HG03442 (cell line): ENCODE results near the gene TMEM140.
A peak's percentile ranks its signal among the peaks of the same experiment; 100 is the strongest.

Experiments used
- ATAC-seq: cut with Tn5 transposase; IDR thresholded peaks from one replicate; pipeline ENCODE4 v1.9.1; 2021; ENCODE audit warnings: mild to moderate bottlenecking, moderate library complexity; ENCODE audit not compliant: unreplicated experiment

Gene TMEM140

GRCh38 chr7:135158141-135158655 lies 10.3 kb downstream of the TMEM140 start:
- ATAC-seq: no peak

GRCh38 chr7:135158874-135159273 lies 11.0 kb downstream of the TMEM140 start:
- ATAC-seq: no peak

DNA sequence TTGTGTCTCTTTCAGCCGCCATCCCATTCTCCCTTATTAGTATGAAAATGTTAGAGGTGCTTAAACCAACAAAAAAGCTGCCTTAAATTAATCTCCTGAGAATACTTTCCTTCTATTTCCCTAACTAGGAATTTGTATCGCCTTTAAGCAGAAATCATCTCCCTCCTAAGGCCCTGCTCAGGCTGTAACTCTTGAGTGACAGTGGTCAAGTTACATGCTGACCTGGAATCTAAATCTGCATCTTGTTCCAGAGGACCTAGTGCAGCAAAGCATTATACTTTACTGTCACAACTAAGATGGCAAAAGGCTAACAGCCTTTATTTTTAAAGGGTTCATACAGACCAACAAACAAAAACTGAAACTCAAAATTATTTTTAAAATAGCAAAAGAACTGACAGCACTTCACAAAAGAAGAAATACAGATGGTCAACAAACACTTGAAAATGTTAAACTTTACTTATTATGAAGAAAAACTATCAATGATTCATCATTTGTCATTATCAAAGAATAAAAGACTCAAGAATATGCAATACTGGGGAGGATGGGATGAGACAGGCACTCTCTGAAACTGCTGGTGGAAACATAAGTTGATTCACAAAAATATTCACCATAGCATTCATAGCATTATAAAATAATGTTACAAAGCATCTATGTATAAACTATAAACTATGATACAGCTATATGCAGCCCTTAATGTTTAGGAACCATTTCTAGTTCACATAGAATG lies 11.7 kb downstream of the TMEM140 start:
- peak; percentile 8 for ATAC-seq

GRCh38 chr7:135160098-135160857 lies 12.4 kb downstream of the TMEM140 start:
- ATAC-seq: peak; percentile 43

- ATAC-seq: peak; percentile 29
Measured at GRCh38 chr7:135160858-135161653, 13.2 kb downstream of the TMEM140 start.

- no peak for ATAC-seq
Measured at GRCh38 chr7:135161669-135162068, 13.8 kb downstream of the TMEM140 start.

DNA sequence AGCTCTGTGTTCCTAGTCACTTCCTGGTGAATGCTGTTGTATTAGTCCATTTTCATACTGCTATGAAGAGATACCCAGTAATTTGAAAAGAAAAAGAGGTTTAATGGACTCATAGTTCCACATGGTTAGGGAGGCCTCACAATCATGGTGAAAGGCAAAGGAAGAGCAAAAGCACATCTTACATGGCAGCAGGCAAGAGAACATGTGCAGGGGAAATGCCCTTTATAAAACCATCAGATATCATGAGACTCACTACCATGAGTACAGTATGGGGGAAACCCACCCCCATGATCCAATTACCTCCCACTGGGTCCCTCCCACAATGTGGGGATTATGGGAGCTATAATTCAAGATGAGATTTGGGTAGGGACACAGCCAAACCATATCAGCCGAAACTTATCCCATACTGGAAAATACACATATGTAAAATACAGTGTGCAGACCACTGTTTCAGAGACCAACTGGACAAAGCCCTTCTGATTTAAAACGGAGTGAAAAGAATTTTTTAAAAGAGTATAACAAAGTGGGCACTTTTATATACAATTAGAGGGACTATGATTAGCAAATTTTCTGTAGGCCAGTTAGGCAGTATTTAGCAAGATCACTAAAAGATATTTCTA lies 14.6 kb downstream of the TMEM140 start:
- ATAC-seq: no peak

DNA sequence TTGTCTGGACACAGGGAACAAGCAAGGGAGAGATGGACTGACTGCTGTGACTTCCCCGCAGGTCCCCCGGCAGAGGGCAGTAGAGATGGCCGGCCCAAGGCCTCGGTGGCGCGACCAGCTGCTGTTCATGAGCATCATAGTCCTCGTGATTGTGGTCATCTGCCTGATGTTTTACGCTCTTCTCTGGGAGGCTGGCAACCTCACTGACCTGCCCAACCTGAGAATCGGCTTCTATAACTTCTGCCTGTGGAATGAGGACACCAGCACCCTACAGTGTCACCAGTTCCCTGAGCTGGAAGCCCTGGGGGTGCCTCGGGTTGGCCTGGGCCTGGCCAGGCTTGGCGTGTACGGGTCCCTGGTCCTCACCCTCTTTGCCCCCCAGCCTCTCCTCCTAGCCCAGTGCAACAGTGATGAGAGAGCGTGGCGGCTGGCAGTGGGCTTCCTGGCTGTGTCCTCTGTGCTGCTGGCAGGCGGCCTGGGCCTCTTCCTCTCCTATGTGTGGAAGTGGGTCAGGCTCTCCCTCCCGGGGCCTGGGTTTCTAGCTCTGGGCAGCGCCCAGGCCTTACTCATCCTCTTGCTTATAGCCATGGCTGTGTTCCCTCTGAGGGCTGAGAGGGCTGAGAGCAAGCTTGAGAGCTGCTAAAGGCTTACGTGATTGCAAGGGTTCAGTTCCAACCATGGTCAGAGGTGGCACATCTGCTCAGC lies 16.6 kb downstream of the TMEM140 start:
- ATAC-seq: no peak

GRCh38 chr7:135165862-135166261 lies 18.0 kb downstream of the TMEM140 start:
- ATAC-seq: no peak

DNA sequence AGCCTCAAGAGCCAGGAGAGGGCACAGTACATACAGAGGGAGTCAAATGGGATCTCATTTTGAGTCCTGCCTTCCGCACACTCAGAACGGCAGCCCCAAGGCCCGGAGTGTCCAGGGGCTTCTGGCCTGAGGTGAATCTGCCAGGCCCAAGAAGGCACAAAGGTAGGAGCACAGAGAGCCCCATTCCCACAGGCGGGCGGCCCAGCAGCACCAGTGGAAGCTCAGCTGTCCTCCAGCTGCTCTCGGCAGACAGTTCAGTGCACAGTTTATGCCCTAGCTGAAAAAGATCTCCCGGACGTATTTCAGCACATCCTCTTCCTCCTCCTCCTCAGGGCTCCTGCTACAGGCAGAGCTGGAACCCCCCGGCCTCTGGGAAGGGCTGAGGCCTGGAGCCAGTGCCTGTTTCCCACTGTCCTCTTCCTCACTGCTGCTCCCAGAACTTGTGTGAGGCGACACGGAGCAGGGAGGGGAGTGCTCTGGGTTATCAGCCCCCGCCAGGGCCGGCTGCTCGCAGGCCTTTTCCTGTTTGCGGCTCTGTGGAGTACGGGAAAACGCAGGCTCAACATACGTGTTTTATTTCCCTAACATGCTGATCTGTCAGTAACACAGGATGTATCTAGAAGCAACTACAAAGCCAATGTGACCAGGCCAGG lies 18.6 kb downstream of the TMEM140 start:
- no peak for ATAC-seq

DNA sequence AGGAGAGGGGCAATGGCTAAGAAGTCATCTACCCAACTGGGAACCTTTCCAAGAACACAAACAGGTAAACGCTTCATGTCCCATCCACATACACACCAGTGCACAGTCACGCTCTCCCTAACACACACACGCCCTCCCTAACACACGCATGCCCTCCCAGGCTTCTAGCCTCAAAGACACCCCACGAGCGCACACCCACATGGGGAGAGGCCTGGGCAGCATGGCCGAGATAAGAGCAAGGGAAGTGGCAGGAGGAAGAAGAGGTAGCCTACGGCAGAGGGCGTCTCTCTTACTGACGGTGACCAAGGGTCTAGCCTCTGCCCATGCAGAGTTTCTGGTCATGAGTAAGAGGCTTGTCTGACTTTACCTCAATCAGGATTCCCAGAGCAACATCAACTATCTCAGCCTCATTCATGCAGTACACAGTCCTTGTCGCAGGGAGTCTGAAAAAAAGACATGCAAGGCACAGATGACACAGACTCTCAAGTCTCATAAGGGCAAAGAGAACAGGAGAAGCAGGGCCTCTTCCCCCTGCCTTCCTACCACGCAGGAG lies 19.6 kb downstream of the TMEM140 start:
- ATAC-seq: no peak

DNA sequence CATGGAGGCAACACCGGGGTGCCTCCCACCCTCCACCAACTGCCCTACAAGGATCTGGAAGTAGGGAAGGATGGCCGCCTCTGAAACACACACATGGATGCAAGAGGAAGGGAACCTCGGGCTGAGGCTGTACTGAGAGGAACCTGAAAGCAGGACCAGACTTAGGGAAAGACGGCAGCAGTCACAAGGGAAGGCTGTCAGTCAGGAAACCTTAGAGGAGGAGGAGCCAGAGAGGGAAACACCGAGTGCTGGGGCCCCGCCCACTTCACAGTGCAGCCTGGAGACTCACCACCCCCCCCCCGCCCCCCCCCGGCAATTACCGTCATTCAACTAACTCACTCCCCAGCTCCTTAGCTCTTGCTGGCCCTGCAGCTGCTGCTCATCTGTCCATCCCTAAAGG lies 20.1 kb downstream of the TMEM140 start:
- ATAC-seq: no peak

DNA sequence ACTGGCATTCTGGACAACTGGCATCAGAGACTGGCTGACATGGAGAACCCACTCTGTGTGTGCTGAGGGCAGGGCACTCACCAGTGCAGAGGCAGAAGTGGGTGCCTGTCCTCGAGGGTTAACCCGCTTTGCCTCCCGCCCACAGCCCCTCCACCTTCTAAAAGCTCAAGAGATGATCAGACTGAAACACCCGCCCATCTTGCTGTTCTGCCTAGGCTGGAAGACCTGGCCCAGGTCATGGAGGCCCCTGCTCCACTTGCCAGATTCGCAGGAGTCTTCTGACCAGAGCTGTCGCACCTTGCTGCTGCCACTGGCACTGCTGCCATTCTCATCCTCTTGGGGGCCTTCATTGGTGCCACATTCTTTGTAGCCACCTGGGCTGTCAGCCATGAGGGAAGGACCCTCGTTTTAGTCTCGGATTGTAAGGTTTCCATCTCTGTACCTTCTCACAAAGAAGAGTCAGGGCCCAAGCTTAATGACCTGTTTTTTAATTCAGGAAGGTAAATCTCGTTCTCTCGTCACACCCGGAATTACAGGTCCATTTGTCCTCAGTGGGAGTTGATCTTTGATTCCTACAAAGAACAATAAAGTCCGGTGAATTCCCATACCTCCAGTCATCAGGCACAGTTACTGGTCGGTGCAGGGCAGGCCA lies 20.7 kb downstream of the TMEM140 start:
- no peak for ATAC-seq

- ATAC-seq: peak; percentile 38
Measured at GRCh38 chr7:135169141-135169963, 21.5 kb downstream of the TMEM140 start.

- no peak for ATAC-seq
Measured at GRCh38 chr7:135169964-135170273, 22.0 kb downstream of the TMEM140 start.

- peak; percentile 64 for ATAC-seq
Measured at GRCh38 chr7:135170274-135170997, 22.6 kb downstream of the TMEM140 start, which contains the start of gene CYREN. CYREN (minus strand) TSS chr7:135170707; CDS start chr7:135168922, 1,785 bp downstream.

GRCh38 chr7:135170998-135171481 lies 23.2 kb downstream of the TMEM140 start:
- peak; percentile 23 for ATAC-seq
